Epidermal melanocyte (primary cell): Measurements from ENCODE around the gene VAT1.

Source experiments
- DNase-seq: peaks from one replicate; pipeline ENCODE4 v3.0.0; 2011; ENCODE audit warnings: low spot score; ENCODE audit not compliant: insufficient read length

Gene VAT1

GRCh38 chr17:43027091-43028032 lies 5.2 kb upstream of the VAT1 start:
- no peak for DNase-seq

GRCh38 chr17:43026595-43026994 lies 4.4 kb upstream of the VAT1 start:
- DNase-seq = no peak

GRCh38 chr17:43025766-43026537 lies 3.8 kb upstream of the VAT1 start:
- DNase-seq = no peak

- DNase-seq = no peak
These were observed 3.1 kb upstream of the VAT1 start for GRCh38 chr17:43025290-43025657.

- peak; percentile 97 for DNase-seq
These were observed 2.5 kb upstream of the VAT1 start, which contains the start of gene RND2 for GRCh38 chr17:43024407-43025289. RND2 (plus strand) TSS chr17:43025231; CDS start chr17:43025348, 117 bp downstream.

- peak; percentile 75 for DNase-seq
These were observed 1.1 kb downstream of the VAT1 start for GRCh38 chr17:43020789-43021740.

- no peak for DNase-seq
These were observed 2.1 kb downstream of the VAT1 start for GRCh38 chr17:43020030-43020621.

GRCh38 chr17:43019418-43019817 lies 2.8 kb downstream of the VAT1 start:
- no peak for DNase-seq

GRCh38 chr17:43018932-43019331 lies 3.3 kb downstream of the VAT1 start:
- DNase-seq = no peak

GRCh38 chr17:43018008-43018853 lies 4.0 kb downstream of the VAT1 start:
- no peak for DNase-seq

GRCh38 chr17:43016216-43016615 lies 6.0 kb downstream of the VAT1 start:
- DNase-seq = no peak

GRCh38 chr17:43015579-43015978 lies 6.6 kb downstream of the VAT1 start:
- DNase-seq = no peak

GRCh38 chr17:43014649-43015542 lies 7.3 kb downstream of the VAT1 start:
- DNase-seq = no peak

- DNase-seq = no peak
These were observed 8.1 kb downstream of the VAT1 start for GRCh38 chr17:43014020-43014648.

- no peak for DNase-seq
These were observed 8.9 kb downstream of the VAT1 start for GRCh38 chr17:43013296-43013695.

GRCh38 chr17:43011728-43012472 lies 10.3 kb downstream of the VAT1 start:
- no peak for DNase-seq
